ES-I3 (cell line): Measurements from ENCODE around the gene MTCL3.

ENCODE experiments used
- H3K36me3 ChIP-seq: 2 replicates; pipeline ENCODE4 v1.6.1; 2013; ENCODE audit warnings: mild to moderate bottlenecking, low read length, control low read depth, moderate library complexity; ENCODE audit not compliant: insufficient read depth
- H3K4me1 ChIP-seq: 2 replicates; pipeline ENCODE4 v1.6.1; 2013; ENCODE audit warnings: mild to moderate bottlenecking, control low read depth, low read length; ENCODE audit not compliant: insufficient read depth
- H3K9ac ChIP-seq: 2 replicates; pipeline ENCODE4 v1.6.1; 2013; ENCODE audit warnings: low read depth, mild to moderate bottlenecking, low read length, moderate library complexity
- H3K9me3 ChIP-seq: 2 replicates; pipeline ENCODE4 v1.6.1; 2013; ENCODE audit warnings: mild to moderate bottlenecking, low read length, moderate library complexity; ENCODE audit not compliant: control insufficient read depth, insufficient read depth

MTCL3 gene

DNA sequence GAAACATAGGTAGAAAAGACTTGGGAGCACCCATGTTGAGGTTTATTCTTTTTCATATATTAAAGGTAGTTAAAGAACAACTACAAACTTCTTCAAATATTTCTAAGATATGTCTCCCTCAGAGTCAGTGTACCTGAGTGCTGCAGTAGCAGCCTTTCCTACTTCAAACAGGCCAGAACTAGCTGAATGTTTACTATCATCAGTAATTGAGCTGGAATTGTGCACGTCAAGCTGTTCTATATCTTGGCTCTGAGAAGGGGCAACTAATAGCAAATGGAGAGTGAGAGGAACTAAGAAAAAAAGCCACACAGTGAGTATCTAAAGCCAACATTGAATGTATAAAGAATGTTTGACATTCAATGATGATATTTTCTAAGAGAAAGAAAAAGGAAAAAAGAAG, 21.7 kb downstream of the MTCL3 start:
- no peaks in the 10 kb centered on the region for H3K9me3 ChIP-seq
- no peaks in the 10 kb centered on the region for H3K4me1 ChIP-seq
- no peaks in the 10 kb centered on the region for H3K36me3 ChIP-seq
- H3K9ac ChIP-seq, result no peak overlapping the region

DNA sequence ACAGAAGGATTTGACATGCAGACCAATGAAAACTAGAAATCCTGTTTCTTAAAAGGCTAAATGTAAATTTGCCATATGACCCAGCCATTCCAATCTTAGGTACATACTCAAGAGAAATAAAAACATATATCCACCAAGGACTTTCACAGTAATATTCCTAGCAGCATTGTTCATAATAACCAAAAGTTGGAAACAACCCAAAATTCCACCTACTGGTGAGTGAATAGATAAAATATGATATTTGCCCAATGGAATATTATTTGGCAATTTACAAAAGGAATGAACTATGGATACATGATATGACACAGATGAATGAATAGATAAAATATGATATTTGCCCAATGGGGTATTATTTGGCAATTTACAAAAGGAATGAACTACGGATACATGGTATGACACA, 22.7 kb downstream of the MTCL3 start:
- Histone ChIP-seq H3K36me3 (no peaks in the 10 kb centered on the region), H3K4me1 (no peaks in the 10 kb centered on the region), H3K9ac (no peak overlapping the region), H3K9me3 (no peaks in the 10 kb centered on the region)

GRCh38 chr6:127494240-127494767, 24.8 kb downstream of the MTCL3 start:
- Histone ChIP-seq H3K36me3 (no peaks in the 10 kb centered on the region), H3K9ac (no peak overlapping the region), H3K4me1 (no peaks in the 10 kb centered on the region), H3K9me3 (no peaks in the 10 kb centered on the region)

GRCh38 chr6:127489248-127489647, 29.9 kb downstream of the MTCL3 start:
- no peaks in the 10 kb centered on the region for H3K9me3 ChIP-seq
- H3K4me1 ChIP-seq, result peaks cover 4% of the 10 kb centered on the region; the same call in 1 of the 2 replicates
- H3K36me3 ChIP-seq, result no peaks in the 10 kb centered on the region
- no peak overlapping the region for H3K9ac ChIP-seq

DNA sequence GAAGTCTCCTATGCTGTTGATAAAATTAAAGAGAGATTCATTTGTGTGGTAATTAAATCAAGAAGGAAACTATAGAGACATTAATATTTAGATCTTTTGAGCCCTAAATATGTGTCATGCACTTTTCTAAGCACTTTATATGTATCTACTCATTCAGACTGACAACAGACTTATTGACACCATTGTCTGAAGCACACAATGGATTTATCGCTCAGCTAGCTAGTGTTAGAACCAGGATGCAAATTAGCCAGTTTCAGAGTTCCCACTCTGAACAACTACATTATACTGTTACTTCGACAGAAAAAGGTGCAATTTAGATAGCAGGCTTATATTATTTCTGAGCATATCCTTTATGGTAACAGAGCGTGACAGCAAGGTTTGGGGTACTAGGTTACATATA, 32.2 kb downstream of the MTCL3 start:
- H3K36me3 ChIP-seq, result no peaks in the 10 kb centered on the region
- H3K9ac ChIP-seq, result no peak overlapping the region
- H3K4me1 ChIP-seq, result peaks cover 25% of the 10 kb centered on the region
- H3K9me3 ChIP-seq, result no peaks in the 10 kb centered on the region

GRCh38 chr6:127484212-127484863, 34.8 kb downstream of the MTCL3 start:
- Histone ChIP-seq H3K36me3 (no peaks in the 10 kb centered on the region), H3K4me1 (peaks cover 30% of the 10 kb centered on the region), H3K9ac (no peak overlapping the region), H3K9me3 (no peaks in the 10 kb centered on the region)

GRCh38 chr6:127483399-127484055, 35.6 kb downstream of the MTCL3 start:
- H3K4me1 ChIP-seq, result peaks cover 30% of the 10 kb centered on the region

DNA sequence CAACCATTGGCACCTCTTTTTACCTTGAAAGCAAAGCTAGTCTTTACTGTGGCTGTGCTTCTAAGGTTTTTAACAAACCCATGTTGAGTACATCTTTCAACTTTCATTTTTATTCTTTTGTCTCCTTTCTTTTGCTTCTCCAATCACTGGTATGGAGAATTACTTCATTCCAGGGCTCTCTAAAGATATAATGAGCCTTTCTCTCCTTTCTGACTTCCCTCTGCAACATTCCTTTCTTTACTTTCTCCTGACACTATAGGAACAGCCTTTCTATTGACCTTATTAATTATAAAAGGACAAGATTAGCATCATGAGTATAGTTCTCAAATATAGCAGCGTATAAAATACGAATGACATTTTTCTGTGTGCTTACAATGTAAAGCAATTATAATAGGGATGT, 36.8 kb downstream of the MTCL3 start:
- no peak overlapping the region for H3K9ac ChIP-seq
- no peaks in the 10 kb centered on the region for H3K9me3 ChIP-seq
- H3K36me3 ChIP-seq, result no peaks in the 10 kb centered on the region
- H3K4me1 ChIP-seq, result peaks cover 30% of the 10 kb centered on the region

More at GRCh38 chr6:127483399-127484055, 35.6 kb downstream of the MTCL3 start:
- Histone ChIP-seq H3K9me3 (no peaks in the 10 kb centered on the region), H3K9ac (peak overlapping the region; percentile 16; the same call in 1 of the 2 replicates), H3K36me3 (no peaks in the 10 kb centered on the region)

GRCh38 chr6:127481628-127482027, 37.5 kb downstream of the MTCL3 start:
- Histone ChIP-seq H3K4me1 (peaks cover 30% of the 10 kb centered on the region), H3K9ac (no peak overlapping the region)

GRCh38 chr6:127481111-127481510, 38.0 kb downstream of the MTCL3 start:
- Histone ChIP-seq H3K36me3 (no peaks in the 10 kb centered on the region), H3K9me3 (no peaks in the 10 kb centered on the region), H3K4me1 (peaks cover 30% of the 10 kb centered on the region), H3K9ac (no peak overlapping the region)

More at GRCh38 chr6:127481628-127482027, 37.5 kb downstream of the MTCL3 start:
- no peaks in the 10 kb centered on the region for H3K9me3 ChIP-seq
- H3K36me3 ChIP-seq, result no peaks in the 10 kb centered on the region

DNA sequence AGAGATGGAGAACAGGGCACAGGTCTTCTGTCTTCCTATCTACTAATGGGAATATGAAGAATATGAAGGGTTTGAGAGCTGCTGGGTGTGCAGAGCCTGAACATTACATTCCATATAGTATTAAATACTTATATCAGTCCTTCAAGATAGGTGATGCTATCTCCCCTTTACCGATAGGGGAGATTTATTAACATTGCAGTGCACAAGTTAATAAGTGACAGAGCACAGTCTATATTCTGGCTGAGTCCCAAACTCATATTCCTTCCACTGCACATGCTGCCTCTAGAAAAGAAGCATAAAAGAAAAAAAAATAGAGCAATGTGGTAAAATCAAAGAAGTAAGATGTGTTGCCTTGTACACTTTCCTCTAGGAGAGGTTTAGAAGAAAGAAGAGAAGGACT, 41.5 kb downstream of the MTCL3 start:
- no peaks in the 10 kb centered on the region for H3K9me3 ChIP-seq
- no peaks in the 10 kb centered on the region for H3K36me3 ChIP-seq
- peaks cover 12% of the 10 kb centered on the region for H3K4me1 ChIP-seq
- H3K9ac ChIP-seq, result no peak overlapping the region

GRCh38 chr6:127475823-127476176, 43.3 kb downstream of the MTCL3 start:
- Histone ChIP-seq H3K36me3 (no peaks in the 10 kb centered on the region), H3K9me3 (no peaks in the 10 kb centered on the region), H3K4me1 (no peaks in the 10 kb centered on the region), H3K9ac (no peak overlapping the region)

DNA sequence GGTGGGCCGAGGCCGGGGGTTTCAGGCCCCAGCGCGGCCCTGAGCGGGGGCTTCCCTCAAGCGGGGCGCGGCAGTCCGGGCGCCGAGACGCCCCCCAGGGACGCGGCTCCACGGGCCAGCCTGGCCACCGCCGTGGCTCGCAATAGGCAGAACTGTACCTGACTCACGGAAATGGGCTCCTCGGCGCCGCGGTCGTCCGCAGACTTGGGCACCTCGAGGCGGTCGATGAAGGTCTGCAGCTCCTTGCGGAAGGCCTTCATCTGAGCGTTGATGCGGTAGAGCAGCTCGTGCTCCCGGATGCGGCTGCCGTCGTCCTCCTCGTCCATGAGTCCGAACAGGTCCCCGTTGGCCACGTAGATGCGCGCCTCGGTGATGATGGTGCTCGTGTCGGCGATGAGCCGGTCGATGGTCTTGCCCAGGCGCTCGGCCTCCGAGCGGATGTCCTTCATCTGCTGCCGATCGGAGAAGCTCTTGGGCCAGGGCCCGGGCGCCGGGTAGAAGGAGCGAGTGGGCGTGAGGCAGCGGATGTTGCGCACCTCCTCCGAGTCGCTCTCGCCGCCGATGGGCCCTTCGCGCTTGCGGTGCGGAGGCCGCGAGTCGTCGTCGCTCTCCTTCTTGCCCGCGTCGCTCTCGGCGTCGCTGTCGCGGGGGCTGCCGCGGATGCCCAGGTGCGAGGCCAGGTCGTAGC, 43.9 kb downstream of the MTCL3 start:
- H3K9me3 ChIP-seq, result no peaks in the 10 kb centered on the region
- no peaks in the 10 kb centered on the region for H3K4me1 ChIP-seq
- no peaks in the 10 kb centered on the region for H3K36me3 ChIP-seq
- no peak overlapping the region for H3K9ac ChIP-seq

GRCh38 chr6:127471379-127472255, 47.5 kb downstream of the MTCL3 start:
- Histone ChIP-seq H3K9ac (no peak overlapping the region), H3K36me3 (no peaks in the 10 kb centered on the region), H3K4me1 (no peaks in the 10 kb centered on the region), H3K9me3 (no peaks in the 10 kb centered on the region)
